GM10847 (cell line): ENCODE data around the gene FBXO10.

Source experiments
- POLR2A ChIP-seq: IDR thresholded peaks from 2 replicates; pipeline ENCODE4 v1.6.1; 2011; ENCODE audit not compliant: insufficient read length; ENCODE audit errors: extremely low read depth

FBXO10 gene

GRCh38 chr9:37542895-37543294, 33.3 kb downstream of the FBXO10 start:
- TF ChIP-seq POLR2A, result no peak

- no peak for TF ChIP-seq POLR2A
These were observed 33.7 kb downstream of the FBXO10 start for GRCh38 chr9:37542488-37542887.

DNA sequence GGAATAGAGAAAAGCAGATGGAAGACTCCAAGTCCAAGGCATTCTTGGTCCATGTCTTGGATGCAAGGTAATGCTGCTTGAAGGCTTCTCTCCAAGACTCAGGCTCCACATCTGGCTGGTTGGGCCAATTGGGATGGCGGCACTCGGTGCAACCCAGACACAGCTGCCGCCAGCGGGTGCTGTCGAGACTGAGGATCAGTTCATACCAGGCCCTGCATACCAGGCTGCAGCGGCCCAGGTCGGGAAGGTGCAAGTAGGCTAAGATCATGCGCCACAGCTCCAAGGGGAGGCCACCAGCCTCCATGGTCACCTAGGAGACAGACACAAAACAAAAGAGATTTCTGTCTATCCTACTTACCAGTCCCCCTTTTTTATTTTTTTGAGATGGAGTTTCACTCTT, 34.7 kb downstream of the FBXO10 start:
- no peak for TF ChIP-seq POLR2A

DNA sequence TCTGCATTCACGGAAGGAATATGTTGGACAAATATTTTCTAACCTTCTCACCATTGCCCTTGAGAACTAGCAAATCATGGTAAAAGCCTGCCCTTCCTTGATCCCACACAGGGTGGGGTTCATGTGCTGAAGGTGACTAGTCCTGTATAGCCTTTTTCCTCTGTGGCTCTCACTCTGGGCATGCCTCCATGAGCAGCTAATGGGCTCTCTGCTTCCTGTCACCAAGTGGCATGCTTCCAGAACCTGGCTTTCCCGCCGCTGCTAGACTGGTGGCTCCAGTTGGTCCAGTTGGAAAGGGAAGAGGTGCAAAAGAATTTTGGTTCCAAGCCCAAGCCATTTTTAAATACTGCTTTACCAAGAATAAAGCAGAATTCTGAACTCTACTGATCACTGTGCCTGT, 35.5 kb downstream of the FBXO10 start:
- no peak for TF ChIP-seq POLR2A

DNA sequence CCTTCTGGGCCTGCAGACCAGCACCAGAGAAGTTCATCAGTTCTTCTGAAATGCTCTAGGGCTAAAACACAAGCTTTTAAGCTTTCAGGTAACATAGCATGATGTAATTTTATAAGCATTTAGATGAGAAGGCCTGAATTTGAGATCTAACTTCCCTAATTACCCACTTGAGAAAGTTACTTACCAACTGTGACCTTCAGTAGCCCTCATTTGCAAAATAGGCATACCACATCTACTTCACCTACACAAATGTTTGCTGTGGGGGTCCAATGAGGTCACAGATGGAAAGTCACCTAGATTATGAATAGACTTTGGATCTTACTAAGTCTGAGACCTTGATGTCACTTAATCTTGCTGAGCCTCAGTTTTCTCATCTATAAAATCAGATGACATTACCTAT, 36.5 kb downstream of the FBXO10 start:
- no peak for TF ChIP-seq POLR2A

GRCh38 chr9:37538099-37538498, 38.1 kb downstream of the FBXO10 start:
- no peak for TF ChIP-seq POLR2A

DNA sequence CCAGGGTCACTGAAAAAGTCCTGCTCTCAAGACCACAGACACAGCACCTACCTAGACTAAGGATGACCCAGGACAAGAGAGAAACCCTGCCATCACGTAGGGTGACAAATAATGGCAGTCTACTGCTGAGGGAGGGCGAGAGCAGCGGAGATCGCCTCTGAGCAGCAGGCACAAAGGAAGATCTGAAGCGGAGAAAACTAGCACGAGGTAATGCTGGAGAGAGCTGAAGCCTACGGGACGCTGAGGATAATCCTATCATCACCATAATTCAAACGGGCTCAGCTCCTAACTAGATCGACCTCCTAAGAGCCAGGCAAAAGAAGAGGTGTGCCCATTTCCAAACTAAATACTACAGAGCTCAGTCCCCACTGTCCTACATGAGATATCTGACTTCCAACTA, 41.3 kb downstream of the FBXO10 start:
- no peak for TF ChIP-seq POLR2A

- no peak for TF ChIP-seq POLR2A
These were observed 41.8 kb downstream of the FBXO10 start for GRCh38 chr9:37534412-37534811.

DNA sequence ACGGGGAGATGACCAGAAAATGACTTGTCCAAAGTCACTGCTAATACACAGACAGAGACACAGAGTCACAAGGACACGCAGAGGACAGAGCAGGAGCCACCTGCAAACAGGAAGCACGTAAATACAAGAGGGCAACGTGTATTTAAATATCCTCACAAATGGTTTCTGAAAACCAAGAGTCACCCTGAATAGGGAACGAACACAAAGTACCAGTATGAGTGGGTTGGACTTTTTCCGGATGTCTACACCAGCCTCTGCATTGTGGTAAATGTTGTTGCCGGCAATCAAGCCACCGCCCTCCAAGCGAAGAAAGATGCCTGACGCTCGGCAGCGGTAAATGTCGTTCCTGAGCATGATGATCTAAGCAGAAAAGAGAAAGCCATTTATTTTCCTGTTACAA, 44.5 kb downstream of the FBXO10 start:
- no peak for TF ChIP-seq POLR2A

GRCh38 chr9:37528652-37529471, 47.3 kb downstream of the FBXO10 start:
- TF ChIP-seq POLR2A, result no peak

GRCh38 chr9:37523916-37524315, 52.3 kb downstream of the FBXO10 start:
- no peak for TF ChIP-seq POLR2A

DNA sequence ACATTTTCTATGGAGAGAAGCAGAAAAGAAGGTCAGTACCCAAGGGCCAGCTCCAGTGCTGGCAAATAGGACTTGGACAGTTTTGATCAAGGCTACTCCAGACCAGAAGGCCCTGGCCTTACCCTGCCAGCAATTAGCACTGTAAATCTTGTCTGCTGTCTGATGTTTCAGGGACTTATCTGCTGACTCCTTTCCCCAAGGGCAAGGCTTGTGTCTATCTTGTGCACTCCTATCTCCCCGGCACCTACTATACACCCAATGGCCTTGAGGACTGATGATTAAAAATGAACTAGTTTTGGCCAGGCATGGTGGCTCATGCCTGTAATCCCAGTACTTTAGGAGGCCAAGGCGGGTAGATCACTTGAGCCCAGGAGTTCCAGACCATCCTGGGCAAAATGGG, 53.2 kb downstream of the FBXO10 start:
- TF ChIP-seq POLR2A, result no peak

DNA sequence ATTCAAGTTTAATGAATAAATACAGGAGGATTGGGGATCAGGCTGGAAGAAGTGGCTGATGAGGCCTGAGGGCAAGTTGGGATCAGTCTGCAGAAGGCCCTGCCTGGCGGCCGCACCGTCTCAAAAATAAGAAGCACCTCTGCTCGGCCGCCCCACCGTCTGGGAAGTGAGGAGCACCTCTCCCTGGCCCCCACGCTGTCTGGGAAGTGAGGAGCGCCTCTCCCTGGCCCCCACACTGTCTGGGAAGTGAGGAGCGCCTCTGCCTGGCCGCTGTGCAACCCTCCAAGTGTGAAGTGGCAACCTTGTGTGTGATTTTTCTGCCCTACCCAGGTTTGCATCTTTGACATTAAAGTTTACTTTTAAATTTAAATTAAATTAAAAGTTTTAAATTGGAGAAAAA, 55.1 kb downstream of the FBXO10 start:
- no peak for TF ChIP-seq POLR2A

DNA sequence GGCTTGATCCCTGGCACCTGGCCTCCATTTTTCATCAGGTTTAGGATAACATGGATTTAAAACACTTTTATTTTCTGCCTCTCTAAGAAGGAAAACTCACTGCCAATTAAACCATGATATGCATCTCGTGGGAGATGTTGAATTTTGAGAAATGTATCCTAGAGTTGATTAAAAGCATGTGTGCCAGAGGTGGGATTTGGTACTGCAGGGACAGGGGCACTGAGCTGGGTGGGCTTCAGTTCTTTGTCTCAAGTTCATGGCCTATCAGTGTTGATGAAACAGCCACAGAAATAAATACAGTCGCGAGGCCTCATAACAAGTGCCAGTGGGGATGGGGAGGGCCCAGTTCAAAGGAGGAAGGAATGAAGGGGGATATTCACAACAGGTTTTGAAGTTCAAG, 55.5 kb downstream of the FBXO10 start:
- no peak for TF ChIP-seq POLR2A

DNA sequence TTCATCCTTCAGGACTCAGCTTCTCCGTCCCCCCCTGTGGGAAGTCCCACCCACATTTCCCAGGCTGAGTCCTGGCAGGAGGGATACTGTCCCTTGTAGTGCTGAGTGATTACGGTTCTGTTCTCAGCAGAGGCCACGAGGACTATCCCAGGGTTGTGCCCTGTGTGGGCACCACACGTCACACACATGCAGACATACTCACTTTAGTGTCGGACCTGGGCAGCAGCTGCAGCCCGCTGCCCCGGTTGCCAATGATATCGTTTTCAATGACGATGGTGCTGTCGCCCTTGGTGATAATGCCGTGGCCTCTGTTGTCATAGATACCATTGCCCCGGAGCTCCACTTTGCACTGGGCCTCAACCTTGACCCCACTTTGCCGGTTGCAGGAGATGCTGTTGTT, 58.3 kb downstream of the FBXO10 start:
- no peak for TF ChIP-seq POLR2A

DNA sequence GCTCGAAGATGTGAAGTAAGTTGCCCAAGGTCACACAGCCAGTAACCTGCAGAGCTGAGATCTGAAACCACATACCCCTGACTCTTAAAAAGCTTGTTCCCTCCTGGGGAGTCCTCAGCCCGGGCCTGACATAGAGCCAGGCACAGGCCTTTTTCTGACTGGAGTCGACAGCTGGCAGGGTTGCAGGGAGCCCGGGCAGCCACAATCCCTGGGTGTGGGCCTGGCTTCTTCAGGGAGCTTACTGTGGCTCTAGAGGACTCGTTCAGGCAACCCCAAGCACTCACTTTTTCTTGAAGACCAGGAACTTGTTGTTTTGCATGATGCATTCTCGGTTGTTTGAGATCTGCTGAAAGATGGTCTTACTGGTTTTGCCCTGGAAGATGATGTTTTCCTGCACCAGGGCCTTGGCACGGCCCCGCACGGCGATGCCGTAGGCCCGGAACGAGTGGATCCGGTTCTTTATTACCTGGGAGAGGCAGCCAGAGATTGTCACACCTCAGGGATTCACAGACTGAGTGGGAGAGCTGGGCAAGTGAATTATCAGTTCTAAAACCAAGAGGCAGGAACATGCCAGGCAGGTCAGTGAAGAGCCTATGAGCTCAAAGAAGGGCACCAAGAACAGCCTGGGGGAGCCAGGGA, 60.4 kb downstream of the FBXO10 start:
- TF ChIP-seq POLR2A, result no peak

DNA sequence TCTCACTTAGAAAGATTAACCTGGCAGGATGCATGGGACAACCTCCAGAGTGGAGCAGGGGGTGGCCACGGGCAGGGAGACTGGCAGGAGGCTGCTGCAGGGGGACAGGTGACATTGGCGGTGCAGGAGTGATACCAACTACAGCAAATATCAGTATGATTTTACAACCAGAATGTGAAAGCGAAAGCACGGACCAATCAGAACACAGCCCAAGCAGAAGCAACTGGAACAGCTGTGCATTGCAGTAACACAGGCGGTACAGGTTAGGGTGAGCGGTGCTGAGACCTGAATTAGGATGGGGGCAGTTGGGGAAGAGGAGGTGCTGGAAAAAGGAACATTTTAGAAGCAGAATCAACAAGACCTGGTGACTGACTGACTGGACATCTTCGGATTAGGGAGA, 61.2 kb downstream of the FBXO10 start:
- TF ChIP-seq POLR2A, result no peak

DNA sequence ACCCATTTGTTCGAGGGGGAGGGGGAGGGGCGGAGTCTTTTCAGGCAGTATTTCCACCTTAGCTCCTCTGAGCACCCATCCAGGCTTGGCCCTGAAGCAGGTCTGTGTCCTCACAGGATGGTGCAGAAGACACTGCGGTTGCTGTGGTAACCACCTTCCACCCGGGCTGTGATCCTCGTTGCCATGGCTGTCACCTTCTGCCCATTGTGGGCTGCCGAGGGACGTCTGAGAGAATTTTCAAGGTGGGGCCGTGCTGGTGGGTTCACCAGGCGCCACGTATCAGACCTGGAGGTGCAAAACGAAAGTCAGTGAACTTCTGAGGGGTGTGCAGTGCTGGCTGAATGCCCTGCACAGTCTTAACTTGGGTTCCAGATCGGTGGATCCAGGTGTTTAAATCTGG, 63.7 kb downstream of the FBXO10 start:
- TF ChIP-seq POLR2A, result no peak
